ENCODE data around the gene MEF2C.
A peak's percentile ranks its signal among the peaks of the same experiment; 100 is the strongest.

MEF2C gene

DNA sequence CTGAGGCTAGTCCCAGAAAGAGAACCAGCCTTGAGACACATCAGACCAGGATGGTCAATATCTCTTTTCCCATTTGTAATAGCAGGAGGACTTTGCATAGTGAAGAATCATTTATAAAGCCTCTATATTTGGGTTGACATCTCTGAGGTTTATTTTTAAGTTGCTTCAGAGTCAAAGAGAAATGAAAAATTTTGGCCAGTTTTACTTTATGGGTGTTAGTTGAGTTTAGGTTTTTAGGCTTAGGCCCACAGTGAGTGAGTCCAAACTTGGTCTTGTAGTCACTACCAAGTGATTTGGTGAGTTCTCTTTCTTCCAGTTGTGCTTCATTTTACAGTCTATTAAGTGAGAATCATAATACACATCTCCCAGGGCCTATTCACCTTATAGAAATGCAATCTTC is 5.3 kb upstream of the MEF2C start:
- no peak for DNase-seq

DNA sequence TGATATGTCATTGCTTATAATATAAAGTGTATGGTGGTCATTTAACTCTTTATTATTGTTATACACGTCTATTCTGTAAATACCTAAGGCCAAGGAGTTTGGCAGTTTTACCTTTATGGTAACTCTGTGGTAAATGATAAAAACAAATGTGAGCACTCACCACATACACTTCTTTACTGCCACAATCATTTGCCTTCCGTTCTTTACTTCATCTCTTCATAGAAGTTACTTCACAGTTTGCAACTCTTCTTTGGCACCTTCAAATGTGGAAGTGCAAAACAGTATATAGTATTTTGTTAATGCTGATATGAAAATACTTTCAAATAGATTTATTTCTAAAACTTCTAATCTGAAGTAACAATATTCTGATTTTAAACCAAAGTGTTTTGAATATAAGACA is 4.4 kb upstream of the MEF2C start:
- DNase-seq, result no peak

DNA sequence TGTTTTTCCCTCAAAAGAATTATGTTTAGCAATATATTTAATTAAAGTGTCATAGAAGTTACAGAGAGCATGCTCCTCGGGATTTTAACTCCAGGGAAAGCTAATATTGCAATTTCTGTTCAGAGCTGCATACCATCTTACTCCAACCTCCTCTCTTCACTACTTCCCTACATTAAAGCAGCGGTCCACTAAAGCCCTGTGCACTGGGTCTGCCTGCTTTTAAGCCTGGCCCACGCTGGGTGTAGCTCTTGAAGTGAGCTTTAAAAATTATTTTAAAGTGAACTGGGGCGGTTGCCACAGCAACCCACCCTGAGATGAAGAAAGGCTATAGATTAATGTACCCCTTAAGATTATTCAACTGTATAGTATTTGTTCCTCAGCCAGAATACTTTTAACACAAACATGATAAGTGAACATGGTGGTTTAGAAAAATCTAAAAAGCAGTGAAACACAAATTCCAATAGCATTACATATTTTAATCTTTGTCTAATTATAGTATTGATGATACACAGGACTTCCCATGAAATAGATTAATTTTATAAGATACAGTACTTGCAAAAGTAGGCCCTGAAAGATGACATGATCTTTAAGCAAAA is 3.9 kb upstream of the MEF2C start:
- no peak for DNase-seq

DNA sequence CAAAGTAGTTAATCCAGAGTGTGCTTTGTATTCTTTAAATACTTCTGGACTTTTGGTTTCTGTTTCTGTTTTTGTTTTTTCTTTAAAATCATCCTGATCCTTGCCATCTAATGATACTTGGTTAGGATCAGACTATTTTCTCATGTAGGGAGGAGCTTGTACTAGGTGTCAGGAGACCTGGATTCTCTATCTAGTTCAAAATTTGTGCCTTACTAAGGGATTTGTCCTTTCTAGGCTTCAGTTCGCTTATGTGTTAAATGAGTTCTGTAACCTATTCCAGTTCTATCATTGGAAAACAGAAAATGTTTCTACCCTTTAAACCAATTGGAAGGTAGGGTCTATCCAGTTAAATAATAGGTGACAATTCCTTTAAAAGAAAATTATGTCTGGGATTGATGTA is 3.3 kb upstream of the MEF2C start:
- no peak for DNase-seq

DNA sequence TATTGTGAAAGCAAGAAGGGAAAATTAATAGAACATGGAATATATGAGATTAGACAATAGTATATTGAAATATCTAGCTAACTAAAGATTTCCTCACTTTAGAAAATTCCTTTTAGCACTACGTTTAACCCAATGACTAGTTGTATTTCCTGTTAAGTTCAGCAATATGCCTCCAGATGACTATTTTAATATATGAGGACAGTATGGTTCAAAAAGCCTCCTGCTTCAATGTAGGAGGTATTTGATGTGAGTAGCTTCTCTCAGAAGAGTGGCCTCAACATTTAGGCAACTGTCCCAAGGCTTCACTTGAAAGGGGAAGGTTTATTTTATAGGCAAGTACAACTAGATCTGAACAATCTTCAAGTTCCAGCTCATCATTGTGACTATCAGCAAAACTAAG is 2.0 kb upstream of the MEF2C start:
- DNase-seq, result no peak

DNA sequence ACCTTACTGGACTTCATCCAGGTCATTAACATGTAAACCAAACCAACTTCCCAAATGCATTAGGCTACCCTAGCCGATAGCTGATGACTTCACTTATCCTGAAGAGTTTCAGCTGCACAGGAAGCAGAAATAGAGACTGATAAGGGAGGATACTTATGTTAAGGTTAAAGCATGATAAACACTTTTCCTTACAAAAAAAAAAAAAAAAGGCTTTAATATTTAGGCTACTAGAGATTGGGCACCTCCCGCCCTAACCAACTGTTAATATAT is 1.6 kb upstream of the MEF2C start:
- DNase-seq, result no peak

DNA sequence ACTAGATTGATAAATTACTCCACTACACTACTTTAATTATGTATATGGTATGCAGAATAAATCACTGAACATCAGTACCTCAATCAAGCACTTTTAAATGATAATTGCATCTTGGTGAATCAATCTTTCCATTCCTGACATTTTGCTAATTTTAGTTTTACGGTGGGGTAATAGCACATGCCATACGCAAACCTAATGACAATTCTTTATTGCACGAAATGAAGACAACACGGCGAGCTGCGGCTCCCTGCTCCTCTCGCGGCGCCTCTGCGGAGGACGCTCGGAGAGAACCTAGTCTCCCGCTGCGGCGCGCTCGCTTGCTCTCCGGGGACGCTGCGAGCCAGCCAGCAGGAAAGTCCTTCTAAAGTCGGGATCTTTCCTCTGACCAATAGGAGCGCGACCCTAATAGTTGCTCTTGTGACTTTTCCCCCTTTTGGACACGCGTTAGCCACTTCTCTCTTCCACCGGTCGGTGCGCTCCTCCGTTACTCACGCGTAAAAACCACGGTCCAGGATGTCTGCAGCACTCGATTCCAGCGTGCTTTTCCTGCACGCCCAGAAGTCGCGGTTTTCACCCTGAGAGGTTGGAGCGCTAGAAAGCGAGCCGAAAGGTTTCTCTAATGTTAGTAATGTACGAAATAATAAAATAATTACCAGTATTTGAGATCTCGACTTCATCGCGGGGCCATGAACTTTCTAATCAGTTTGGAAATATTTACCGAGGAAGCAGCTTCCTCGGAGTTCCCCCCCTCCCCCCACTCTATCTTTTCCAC is 1.0 kb upstream of the MEF2C start:
- DNase-seq, result peak; percentile 59

DNA sequence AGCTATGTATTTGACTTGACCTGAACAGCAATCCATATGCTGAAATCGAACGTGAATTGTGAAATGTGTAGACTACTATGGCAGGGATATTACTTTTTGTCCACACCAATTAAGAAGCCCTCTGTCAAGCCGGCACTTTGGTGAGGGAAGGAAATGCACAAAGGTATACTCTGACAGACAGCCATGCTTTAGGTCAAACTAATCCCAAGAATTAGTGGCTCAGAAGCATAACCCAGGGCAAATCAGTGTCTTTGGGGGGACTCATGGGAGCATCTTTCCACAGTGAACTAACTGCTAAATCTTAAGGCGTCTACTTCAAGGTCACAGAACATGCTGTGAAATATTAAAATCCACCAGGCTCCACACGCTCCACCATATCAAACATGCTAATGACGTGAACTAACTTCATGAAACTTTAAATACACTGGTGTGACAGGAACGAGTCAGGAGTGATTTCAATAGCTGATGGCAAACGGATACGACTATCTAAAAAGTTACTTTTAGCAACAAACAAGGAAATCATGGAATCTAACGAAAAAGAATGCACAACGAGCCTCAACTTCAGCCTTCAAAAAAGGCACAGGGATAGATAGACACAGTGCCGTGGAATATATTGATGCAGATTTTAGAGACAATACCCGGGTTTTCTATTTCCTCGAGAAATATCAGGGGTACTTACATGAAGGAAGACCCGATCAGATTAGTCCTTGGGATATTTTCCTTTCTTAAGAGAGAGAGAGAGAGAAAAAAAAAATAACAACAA is 527 bp downstream of the MEF2C start:
- no peak for DNase-seq

DNA sequence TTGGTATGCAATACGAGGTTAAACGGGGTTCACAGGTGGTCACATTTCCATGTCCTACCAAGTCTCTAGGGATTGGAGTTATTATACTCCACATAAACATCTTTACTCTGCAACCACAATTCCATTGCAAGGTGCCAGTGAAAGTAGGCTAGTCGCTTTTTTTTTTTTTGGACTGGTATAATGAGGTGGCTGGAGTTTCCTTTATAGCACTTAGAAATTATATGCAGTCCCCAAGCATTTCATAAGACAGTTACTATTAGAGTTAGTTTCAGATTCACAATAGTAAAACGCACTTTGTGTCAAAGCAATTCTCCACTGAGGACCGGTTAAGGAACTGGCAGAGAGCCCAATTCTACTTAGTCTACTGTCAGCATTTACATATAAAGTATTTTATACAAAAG is 1.4 kb downstream of the MEF2C start:
- no peak for DNase-seq

DNA sequence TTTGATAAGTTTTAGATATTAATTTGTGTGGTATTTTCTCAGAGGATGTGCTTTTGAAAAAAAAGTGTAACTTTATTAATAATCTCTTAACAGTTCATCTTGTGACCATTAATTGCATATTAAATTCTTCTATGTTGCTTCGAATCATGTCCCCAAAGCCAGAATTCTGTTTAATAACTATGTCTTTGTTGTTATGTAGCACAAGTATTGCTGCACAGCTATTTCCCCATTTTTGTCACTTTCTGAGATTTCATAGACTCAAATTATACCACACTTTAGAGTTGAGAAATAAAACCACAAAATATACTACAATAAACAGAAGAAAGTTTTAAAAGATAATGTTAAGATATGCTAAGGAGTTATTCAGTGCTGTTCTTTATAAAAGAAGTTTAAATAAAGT is 2.8 kb downstream of the MEF2C start:
- no peak for DNase-seq

DNA sequence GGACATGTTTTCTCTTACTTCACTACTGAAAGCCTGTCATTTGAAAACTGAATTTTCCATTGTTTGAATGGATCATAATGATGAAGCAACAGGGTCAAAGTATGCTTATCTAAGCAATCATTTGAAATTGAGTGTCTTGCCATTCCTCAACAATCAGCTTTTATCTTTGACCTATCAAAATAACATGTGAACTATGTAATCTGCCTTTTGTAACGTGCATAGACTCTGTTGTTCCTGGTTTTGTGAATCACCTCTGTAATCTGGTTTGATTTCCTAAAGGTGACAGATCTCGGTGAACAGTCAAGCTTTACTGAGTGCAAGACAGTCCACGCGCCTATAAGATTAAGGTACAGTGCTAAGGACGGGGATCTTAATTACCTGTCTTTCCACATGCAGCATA is 3.3 kb downstream of the MEF2C start:
- DNase-seq, result peak; percentile 60

DNA sequence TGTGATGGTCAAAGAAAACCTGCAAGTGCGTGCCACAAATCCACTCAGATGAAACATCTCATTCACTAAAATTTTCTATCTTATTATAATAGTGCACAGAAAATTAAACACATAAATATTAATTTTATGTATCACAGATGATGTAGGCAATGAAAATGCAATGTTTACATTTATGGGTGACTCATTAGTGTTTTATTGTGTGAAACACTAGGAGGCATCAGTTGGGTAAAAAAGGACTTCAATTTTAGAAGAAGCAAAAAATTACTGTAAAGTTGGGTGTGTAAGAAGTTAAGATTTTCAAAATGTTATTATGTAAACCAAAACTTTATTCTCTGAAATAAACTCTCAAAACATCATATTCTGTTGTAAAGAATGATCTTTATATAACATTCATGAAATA is 4.0 kb downstream of the MEF2C start:
- DNase-seq, result no peak

DNA sequence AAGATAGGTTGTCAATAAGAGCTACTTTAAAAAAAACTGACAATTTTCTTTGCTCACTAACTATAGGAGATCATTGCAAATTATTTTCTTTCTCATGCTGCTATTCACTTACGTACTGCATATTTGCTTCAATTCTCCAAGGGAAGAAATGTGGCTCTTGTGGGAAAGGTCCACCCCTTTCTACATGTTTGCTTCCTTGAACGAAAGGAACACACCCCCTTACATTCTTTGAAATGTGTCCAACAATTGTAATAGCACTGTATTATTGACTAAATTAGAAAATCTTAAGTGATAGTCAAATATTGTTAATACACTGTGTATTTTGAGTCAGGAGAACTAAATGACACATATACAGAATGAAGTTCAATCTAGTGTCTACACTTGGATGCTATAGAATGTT is 5.2 kb downstream of the MEF2C start:
- no peak for DNase-seq

DNA sequence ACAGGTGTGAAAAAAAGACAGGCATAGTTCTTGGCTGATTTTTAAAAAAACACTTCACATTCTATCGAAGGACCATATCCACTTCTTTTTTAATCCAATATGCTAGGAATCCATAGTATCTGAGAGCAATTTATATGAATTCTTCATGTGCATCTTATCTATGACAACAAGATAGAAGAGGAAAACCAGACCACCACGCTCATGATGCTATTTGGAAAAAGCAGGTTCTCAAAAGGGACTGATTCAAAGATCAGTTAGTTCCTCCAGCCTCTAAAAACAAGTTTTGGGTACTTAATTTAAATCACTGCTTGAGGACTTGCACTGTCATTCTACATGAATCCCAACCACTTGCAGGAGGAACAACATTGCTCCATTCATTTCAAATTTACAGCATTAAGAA is 6.3 kb downstream of the MEF2C start:
- DNase-seq, result no peak

DNA sequence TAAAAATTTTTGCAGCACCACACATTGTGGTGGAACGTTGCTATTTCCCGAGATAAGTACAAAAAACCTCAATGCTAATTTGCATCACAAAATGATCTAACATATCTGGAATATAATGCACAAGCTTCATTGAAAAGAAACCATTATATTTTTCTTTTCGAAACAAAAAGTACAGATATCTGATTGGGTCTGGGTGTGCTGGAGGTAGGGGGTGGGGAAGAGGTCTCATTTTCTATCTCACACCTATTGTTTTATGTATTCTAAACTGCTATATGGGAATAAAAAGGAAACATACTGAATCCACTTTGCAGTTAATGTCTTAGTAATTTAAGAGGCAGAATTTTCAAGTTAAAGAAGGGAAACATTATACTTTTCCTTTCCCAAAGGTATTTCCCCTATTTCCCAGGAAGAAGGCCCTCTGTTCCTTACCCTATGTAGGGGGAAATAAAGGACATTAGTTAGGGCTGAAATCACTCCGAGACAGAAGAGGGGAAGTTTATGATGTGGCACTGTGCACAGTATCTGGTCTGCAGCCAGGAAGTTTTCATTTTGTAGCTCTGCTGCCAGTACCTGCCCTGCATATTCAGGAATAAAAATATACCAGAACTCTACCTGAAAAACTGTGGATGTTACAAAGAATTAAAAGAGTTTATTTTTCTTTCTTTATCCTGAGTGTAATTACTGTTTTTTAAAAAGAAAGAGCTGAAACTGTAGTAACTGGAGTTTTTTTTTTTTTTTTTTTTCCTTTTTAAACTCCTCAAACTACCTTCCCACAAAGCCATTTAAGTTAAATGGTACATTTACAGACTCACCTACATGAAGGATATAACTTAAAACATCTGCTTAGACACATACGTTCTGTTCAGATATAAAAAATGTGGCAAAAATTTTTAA is 7.4 kb downstream of the MEF2C start:
- DNase-seq, result peak; percentile 27

DNA sequence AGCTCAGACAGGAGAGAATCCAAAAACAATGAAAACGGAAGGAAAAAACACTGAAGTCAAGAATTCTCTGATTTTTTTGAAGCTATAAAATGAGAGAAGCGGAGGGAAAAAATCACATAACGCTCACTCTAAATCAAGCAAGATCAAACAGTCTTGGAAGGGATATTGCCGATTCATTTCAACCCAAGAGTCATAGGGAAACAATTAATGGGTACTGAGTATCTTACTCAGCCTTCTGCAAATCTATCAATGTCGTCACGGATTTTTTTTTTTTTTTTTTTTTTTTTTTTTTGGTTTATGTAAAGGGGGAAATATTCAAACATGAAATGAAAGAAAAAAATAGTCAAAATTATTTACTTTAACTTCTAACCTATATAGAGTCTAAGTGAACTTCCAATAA is 9.5 kb downstream of the MEF2C start:
- no peak for DNase-seq

DNA sequence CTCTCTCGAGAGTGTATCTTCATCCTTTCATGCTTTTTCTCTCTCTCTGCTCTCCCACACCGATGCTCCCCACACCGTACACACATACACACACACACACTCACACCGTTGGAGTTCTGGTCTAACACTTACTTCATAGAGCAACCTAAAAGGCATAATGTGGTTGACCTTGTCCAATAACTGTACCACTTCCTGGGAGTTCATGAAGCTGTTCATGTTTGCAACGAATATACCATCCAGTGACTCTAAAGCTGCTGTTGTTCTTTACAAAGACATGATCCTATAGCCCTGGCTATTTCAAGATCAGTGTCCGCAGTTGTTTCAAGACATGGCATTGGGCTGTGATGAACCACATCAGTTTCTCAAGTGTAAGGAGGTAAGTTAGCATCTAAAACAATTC is 10.0 kb downstream of the MEF2C start:
- DNase-seq, result no peak

DNA sequence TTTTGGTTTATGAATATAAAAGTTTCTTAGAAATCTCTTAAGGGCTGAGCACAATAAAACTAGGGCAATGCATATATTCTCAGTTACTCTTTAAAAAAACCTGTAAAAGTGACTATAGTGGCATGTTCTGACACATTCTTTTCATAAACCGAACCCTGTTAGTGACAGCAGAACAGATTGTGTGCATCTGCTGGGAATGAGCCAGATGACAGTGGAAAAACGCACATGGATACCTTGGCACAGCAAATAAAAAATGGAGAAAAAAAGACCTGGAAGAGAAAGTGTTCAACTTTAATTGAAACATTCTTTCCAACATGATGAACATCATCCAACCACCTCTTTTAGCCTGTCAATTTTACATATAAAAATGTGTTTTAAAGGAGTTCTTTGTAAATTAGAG is 12.7 kb downstream of the MEF2C start:
- DNase-seq, result no peak

DNA sequence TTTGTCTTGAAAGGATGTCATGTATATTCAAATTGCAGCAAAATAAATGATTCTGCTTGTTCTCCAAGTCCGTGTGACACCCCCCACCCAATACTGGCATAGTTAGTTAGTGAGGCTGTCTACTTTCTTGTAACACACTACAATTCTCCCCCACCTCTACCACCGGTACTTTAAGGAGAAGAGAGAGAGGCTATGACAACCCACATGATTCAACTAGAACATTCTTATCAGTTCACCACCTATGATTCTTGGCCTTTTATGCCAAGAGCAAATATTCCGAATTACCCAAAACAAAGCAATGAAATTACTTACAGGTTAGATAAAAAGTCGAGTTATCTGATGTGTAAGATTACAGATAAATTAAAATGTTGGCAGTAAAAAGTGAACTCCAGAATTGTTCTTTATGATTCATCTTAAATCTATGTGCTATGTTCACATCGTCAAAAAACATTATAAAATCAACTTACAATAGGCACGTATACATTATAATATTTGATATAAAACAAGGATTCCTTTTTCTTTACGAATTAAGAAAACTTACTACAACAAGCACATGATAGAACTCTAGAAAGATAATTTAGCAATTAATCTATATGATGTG is 14.4 kb downstream of the MEF2C start:
- no peak for DNase-seq

DNA sequence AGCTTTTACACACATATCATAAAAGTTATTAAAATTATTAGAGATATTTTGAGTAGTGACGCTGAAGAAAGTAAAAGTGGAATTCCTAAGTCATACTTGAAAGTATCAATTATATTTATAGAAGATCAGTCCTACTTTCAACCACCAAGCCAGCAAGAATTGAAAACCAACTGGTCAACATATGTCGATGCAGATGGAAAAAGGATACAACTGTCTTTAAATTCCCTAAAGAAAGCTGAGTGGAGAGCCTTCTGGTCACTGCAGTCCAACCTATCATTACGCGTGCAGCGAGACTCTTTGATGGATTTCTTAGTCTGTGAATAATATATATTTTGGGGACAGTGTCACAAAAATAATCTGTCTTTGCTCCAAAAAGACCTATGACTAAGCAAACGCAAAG is 15.3 kb downstream of the MEF2C start:
- peak; percentile 20 for DNase-seq

DNA sequence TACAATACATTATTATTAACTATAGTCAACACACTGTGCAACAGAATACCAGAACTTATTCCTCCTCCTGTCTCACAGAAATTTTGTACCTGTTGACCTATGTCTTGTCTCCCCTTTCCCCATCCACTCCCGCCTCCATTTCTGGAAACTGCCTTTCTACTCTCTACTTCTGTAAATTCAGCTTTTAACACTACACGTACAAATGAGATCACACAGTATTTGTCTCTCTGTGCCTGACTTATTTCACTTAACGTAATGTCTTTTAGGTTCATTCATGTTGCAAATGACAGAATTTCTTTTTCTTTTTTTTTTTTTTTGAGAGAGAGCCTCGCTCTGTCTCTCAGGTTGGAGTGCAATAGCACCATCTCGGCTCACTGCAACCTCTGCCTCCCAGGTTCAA is 19.5 kb downstream of the MEF2C start:
- DNase-seq, result no peak

DNA sequence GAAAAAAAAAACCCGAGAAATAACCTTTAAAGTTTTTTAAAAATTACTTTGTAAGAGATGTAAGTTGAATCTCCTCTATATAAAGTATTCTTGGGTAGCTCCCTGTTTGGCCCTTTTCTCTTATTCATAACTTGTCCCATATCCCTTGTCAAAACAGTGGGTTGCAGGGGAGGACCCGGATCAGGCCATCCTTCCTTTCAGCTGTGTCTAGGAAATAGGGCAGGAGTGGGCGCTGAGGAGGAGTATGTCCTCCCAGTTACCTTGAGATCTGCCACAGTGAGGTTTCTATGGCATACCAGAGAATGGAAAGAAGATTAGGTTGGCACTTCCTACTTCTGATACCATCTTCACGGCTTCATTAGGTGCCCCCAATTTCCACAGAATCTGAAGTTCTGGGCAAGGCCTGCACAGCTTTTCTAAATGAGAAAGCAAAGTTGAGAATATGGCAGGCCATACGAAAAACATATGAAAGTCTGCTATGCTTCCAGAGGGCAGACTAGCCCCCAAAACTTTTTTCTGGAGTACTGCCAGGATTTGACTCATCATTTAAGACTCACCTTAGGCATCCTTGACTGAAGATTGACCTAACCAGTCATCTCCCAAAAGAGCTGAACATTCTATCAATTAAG is 20.3 kb downstream of the MEF2C start:
- DNase-seq, result no peak

DNA sequence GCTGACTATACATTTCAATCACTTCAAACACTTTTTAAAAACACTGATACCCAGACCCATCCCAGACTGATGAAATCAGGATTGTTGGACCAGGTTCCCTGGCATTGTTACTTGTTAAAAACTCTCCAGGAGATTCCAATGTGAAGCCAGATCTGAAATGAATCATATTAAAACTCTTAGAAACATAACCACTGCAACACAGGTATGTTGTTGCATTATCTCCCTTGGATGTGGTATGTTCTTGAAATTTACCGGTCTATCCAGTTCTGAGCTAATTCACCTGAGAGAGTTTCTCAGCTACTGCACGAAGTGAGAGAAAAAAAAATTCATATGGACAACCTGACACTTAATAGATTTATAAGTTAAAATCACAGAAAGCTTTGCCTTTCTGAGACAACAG is 21.8 kb downstream of the MEF2C start:
- DNase-seq, result no peak
